Keratinocyte (primary cell): Measurements from ENCODE around the gene CA11. TPM values are rescaled to one million over a fixed set of nuclear protein-coding genes. Genes with fewer than 3 reads are reported as not detected.

Source experiments
- DNase-seq: peaks from one replicate; pipeline ENCODE4 v3.0.0-alpha.2; 2011; ENCODE audit warnings: low read depth, missing footprints, low spot score
- FAIRE-seq: peaks from 2 replicates; lab custom pipeline; 2011; peaks lifted over from hg19 to GRCh38; lab: Jason Lieb, UNC
- H2AFZ ChIP-seq: 2 replicates; pipeline ENCODE4 v1.6.0; 2012; ENCODE audit warnings: low read length, control low read depth, inconsistent platforms; ENCODE audit not compliant: control insufficient read depth
- H3K27ac ChIP-seq: 2 replicates; pipeline ENCODE4 v1.5.1; 2011; ENCODE audit warnings: low read length; ENCODE audit not compliant: control insufficient read depth, insufficient read depth
- H3K27me3 ChIP-seq: 3 replicates; pipeline ENCODE4 v1.6.0; 2011; ENCODE audit warnings: low read length; ENCODE audit not compliant: control insufficient read depth, insufficient read depth; ENCODE audit errors: extremely low read depth
- H3K36me3 ChIP-seq, 2 experiments: 2 replicates in 1 of 2; 3 replicates in 1 of 2; pipeline ENCODE4 v1.5.1; 2011; ENCODE audit warnings: low read length in 2 of 2, mild to moderate bottlenecking in 1 of 2; ENCODE audit not compliant: control insufficient read depth in 2 of 2, insufficient read depth in 2 of 2; ENCODE audit errors: extremely low read depth in 1 of 2
- H3K4me1 ChIP-seq: 3 replicates; pipeline ENCODE4 v1.5.1; 2011; ENCODE audit warnings: low read length; ENCODE audit not compliant: control insufficient read depth, insufficient read depth; ENCODE audit errors: extremely low read depth
- H3K4me2 ChIP-seq: 3 replicates; pipeline ENCODE4 v1.6.0; 2011; ENCODE audit warnings: low read depth, low read length; ENCODE audit not compliant: control insufficient read depth, insufficient read depth; ENCODE audit errors: extremely low read depth
- H3K4me3 ChIP-seq, 3 experiments: fragments of 200-600 bp in 1 of 3; sonication (generic) in 1 of 3; 2 replicates in 2 of 3; 3 replicates in 1 of 3; pipeline ENCODE4 v1.5.1; 2011 to 2016; ENCODE audit warnings: low read length in 3 of 3, mild to moderate bottlenecking in 3 of 3, control low read depth in 2 of 3, inconsistent platforms in 1 of 3, low read depth in 1 of 3, mixed read lengths in 1 of 3, mixed run types in 1 of 3, moderate library complexity in 1 of 3; ENCODE audit not compliant: control insufficient read depth in 2 of 3, insufficient read depth in 2 of 3; ENCODE audit errors: extremely low read depth in 1 of 3
- H3K79me2 ChIP-seq: 2 replicates; pipeline ENCODE4 v1.6.0; 2012; ENCODE audit warnings: low read length; ENCODE audit not compliant: control insufficient read depth, insufficient read depth
- H3K9ac ChIP-seq: 3 replicates; pipeline ENCODE4 v1.6.0; 2011; ENCODE audit warnings: low read length; ENCODE audit not compliant: control insufficient read depth, insufficient read depth; ENCODE audit errors: extremely low read depth
- H3K9me1 ChIP-seq: 3 replicates; pipeline ENCODE4 v1.6.0; 2011; ENCODE audit warnings: low read length; ENCODE audit not compliant: control insufficient read depth, insufficient read depth; ENCODE audit errors: extremely low read depth
- H3K9me3 ChIP-seq: 2 replicates; pipeline ENCODE4 v1.5.1; 2012; ENCODE audit warnings: low read depth, low read length; ENCODE audit not compliant: control insufficient read depth
- H4K20me1 ChIP-seq: 3 replicates; pipeline ENCODE4 v1.6.0; 2011; ENCODE audit warnings: low read length; ENCODE audit not compliant: control insufficient read depth, insufficient read depth; ENCODE audit errors: extremely low read depth
- CTCF ChIP-seq, 3 experiments: IDR thresholded peaks in 1 of 3; conservative IDR thresholded peaks in 1 of 3; optimal IDR thresholded peaks in 1 of 3; 2 replicates in 2 of 3; 3 replicates in 1 of 3; pipeline versions ENCODE3 to v1.5.1; 2011; ENCODE audit warnings: low read length in 3 of 3, mild to moderate bottlenecking in 3 of 3, moderate library complexity in 2 of 3, control low read depth in 1 of 3, inconsistent platforms in 1 of 3; ENCODE audit not compliant: insufficient read depth in 2 of 3; ENCODE audit errors: extremely low read depth in 1 of 3
- EZH2 ChIP-seq: IDR thresholded peaks from one replicate; pipeline ENCODE4 v1.6.1; 2012; ENCODE audit warnings: inconsistent platforms, mild to moderate bottlenecking, low read length, moderate library complexity
- dilution Hi-C: fragments of 300-500 bp; cut with MboI; formaldehyde crosslinking; loops from one replicate; pipeline ENCODE4 v1.7.0; 2020; ENCODE audit warnings: low sequenced_read_pairs; ENCODE audit not compliant: extremely low pct_ligation_motif_present
- polyA plus RNA-seq, 5 experiments: library from polyadenylated mRNA; depleted of rRNA in 3 of 5; stranded (reverse) in 3 of 5; stranded (forward) in 1 of 5; unstranded in 1 of 5; fragments of >200 nt; gene quantifications; 1 replicate in 1 of 5; 2 replicates in 3 of 5; 3 replicates in 1 of 5; pipeline versions ENCODE4 v1.2.1 to v1.2.3, GENCODE V29; 2011 to 2012; ENCODE audit warnings: missing spikeins in 2 of 5, low read depth in 1 of 5, low replicate concordance in 1 of 5

Gene CA11
- polyA plus RNA-seq, 1 donor (not counting 4 experiments of a cell fraction or from before 2014, with no cell fraction given), result 1.6 TPM

GRCh38 chr19:48596237-48596636 is 49.8 kb downstream of the CA11 start:
- no peaks in the 10 kb centered on the region for H3K27me3 ChIP-seq
- no peak overlapping the region for H3K9ac ChIP-seq
- DNase-seq, result no peak
- TF ChIP-seq CTCF (optimal IDR thresholded peaks at IDR 0.05 in 1 of 3, IDR thresholded peaks at IDR 0.05 in 1 of 3, conservative IDR thresholded peaks at IDR 0.05 in 1 of 3; ENCODE audit: extremely low read depth in 1 of 3, insufficient read depth in 2 of 3, low read length in 3 of 3) (no peak), EZH2 (no peak)
- no peaks in the 10 kb centered on the region for H4K20me1 ChIP-seq
- H3K9me1 ChIP-seq, result no peaks in the 10 kb centered on the region
- H3K36me3 ChIP-seq, result no peaks in the 10 kb centered on the region
- H3K4me1 ChIP-seq, result no peaks in the 10 kb centered on the region
- no peak for FAIRE-seq
- H2AFZ ChIP-seq, result no peak overlapping the region
- H3K27ac ChIP-seq, result no peak overlapping the region
- H3K4me2 ChIP-seq, result no peak overlapping the region
- dilution Hi-C loops, result no loop called here
- no peaks in the 10 kb centered on the region for H3K9me3 ChIP-seq
- H3K4me3 ChIP-seq, result no peak overlapping the region
- no peaks in the 10 kb centered on the region for H3K79me2 ChIP-seq

- H3K79me2 ChIP-seq, result no peaks in the 10 kb centered on the region
- H3K36me3 ChIP-seq, result no peaks in the 10 kb centered on the region
- no peak overlapping the region for H3K27ac ChIP-seq
- H2AFZ ChIP-seq, result no peak overlapping the region
- H4K20me1 ChIP-seq, result no peaks in the 10 kb centered on the region
- dilution Hi-C loops, result no loop called here
- FAIRE-seq (no peak), DNase-seq (no peak)
- no peak overlapping the region for H3K4me3 ChIP-seq
- no peaks in the 10 kb centered on the region for H3K27me3 ChIP-seq
- no peaks in the 10 kb centered on the region for H3K9me3 ChIP-seq
- no peaks in the 10 kb centered on the region for H3K9me1 ChIP-seq
- H3K4me2 ChIP-seq, result no peak overlapping the region
- H3K9ac ChIP-seq, result no peak overlapping the region
- no peak for TF ChIP-seq CTCF (optimal IDR thresholded peaks at IDR 0.05 in 1 of 3, IDR thresholded peaks at IDR 0.05 in 1 of 3, conservative IDR thresholded peaks at IDR 0.05 in 1 of 3; ENCODE audit: extremely low read depth in 1 of 3, insufficient read depth in 2 of 3, low read length in 3 of 3)
- no peak for TF ChIP-seq EZH2
- H3K4me1 ChIP-seq, result no peaks in the 10 kb centered on the region
These were observed 50.2 kb downstream of the CA11 start for GRCh38 chr19:48595833-48596232.
